Smooth muscle cell of the brain vasculature (primary cell): Measurements from ENCODE around the gene LGI4.

Experiments used
- DNase-seq: peaks from one replicate; pipeline ENCODE4 v3.0.0-alpha.2; 2012; ENCODE audit warnings: low read depth, low spot score

LGI4 gene

DNA sequence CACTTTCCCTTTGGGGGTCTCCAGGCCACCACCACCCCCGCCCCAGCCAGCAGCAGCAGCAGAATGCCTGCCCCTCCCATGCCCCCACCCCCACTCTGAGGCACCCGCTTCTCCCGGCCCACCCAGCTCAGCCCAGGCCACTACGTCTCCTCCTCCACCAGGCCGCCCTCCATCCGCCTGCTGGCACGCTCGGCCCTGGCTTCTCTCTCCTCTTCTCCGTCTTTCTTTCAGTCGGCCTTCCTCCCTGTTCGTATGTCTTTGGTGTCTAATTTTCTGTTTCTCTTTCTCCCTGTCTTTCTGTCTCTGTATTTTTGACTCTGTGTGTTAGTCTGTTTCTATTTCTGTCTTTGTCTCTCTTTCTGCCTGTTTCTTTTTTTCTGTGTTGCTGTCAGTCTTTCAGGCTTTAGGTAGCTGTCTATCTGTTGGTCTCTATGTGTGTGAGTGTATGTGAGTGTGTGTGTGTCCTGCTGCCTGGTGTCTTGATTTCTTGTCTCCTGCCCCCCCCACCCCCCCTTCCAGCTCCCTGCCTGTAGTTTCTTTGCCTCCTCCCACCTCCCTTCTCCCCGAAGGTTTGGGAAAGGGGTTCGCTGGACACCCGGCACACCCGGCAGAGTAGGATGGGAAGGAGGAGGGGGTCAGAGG, at the start of gene LGI4:
LGI4 (minus strand) TSS at position 459 of the 642 bp plus-strand sequence; CDS start at position 80, 379 bp downstream.
- no peak for DNase-seq

DNA sequence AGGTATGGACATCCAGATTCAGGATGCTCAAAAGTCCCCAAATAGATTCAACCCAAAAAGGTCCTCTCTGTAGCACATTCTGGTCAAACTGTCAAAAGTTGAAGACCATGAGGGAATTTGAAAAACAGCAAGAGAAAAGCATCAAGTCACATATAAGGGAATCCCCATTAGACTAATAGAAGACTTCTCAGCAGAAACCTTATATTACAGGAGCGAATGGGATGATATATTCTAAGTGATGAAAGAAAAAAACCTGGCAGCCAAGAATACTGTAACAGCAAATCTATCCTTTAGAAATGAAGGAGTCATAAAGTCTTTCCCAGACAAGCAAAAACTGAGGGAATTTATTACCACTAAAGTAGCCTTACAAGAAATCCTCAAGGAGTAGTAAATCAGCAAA, 49.4 kb upstream of the LGI4 start:
- no peak for DNase-seq

DNA sequence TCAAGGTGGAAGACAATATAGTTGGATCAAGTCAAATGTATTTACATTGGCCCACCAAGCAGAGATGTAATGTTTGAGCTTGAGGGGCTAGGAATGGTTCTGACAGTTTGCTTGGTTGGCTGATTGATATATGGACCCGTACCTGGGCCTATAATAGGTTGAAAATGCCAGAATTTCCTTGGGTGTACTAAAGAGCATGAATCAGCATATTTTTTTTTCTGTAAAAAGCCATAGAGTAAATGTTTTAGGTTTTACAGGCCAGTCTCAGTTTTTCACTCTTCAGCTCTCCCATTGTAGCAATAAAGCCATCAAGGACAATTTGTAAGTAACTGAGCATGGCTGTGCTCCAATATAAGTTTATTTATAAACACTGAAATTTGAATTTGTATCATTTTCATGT, 46.5 kb upstream of the LGI4 start:
- DNase-seq: no peak

DNA sequence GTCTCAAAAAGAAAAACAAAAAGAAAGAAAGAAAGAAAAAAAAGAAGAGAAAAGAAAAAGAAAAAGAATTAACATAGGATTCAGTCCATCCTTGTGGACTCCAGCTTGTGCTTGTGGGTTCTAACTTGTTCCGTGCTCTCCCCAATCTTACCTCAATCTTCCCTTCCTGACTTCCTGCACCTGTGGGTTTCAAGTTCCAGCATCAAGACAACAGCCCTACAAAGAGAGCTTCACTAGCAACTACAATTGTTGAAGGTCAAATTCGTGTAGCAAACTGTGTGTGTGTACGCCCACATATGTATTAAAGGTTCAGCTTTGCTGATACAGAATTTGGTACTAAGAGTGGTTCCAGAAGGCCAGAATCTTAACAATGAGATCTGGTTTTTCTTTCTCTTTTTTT, 45.0 kb upstream of the LGI4 start:
- DNase-seq: no peak

DNA sequence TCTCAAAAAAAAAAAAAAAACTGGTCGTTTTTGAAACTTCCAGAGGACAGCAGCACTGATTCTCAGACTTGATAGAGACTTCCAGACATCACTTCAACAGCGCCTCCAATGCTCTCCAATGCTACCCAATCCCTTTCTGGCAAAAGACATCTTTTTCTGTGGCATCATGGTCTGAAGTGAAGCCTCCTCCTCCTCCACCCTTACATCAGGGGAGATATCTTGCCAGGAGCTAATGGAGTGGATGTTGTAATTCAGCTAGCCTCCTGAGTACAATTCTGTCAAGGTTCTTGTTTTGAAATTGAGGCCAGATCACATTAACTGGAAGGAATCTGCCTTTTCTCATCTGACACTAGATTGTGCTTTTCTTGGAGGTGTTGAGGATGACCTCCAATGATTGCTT, 43.8 kb upstream of the LGI4 start:
- DNase-seq: no peak

DNA sequence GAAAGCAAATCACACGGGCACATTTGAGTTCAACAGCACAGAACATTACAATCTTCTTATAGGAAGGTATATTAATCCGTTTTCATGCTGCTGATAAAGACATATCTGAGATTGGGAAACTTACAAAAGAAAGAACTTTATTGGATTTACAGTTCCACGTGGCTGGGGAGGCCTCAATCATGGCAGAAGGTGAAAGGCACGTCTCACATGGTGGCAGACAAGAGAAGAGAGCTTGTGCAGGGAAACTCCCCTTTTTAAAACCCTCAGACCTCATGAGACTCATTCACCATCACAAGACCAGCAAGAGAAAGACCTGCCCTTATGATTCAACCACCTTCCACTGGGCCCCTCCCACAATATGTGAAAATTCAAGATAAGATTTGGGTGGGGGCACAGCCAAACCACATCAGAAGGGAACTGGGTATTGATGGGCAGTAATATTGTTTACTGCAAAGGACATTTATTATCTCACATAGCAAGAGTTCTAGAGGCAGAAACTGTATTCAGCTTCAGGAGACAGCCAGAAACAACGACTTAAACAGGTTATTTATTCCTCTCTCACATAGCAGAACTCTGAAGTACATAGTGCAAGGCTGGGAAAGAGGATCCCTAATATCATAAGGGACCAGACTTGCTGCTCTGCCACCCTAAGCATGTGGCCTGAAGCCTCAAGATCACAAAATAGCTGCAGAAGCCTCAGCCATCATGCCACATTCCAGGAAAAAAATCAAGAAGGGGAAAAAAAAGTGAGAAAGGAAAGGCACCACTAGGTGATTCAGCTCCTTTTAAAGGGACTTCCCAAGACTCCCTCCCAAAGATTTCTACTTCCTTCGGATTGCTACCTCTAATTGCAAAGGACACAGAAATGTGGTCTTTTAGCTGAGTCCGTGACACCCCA, 42.8 kb upstream of the LGI4 start:
- no peak for DNase-seq

DNA sequence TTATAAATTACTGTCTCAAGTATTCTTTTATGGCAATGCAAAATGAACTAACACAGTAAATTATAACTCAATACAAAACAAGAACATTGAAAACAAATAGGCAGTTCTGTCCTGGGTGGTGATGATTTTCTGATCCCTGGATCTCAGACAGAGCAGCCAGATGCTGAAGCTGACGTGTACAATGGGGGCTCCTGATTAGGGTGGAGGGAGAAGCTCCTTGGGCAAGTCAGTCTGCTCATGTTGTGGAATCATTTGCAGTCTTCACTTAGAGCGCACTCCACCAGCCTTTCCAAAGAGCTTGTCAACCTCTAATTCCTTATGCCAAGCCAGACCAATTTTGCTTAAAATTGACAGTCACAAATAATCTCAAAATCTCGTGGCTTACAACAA, 41.3 kb upstream of the LGI4 start:
- no peak for DNase-seq

DNA sequence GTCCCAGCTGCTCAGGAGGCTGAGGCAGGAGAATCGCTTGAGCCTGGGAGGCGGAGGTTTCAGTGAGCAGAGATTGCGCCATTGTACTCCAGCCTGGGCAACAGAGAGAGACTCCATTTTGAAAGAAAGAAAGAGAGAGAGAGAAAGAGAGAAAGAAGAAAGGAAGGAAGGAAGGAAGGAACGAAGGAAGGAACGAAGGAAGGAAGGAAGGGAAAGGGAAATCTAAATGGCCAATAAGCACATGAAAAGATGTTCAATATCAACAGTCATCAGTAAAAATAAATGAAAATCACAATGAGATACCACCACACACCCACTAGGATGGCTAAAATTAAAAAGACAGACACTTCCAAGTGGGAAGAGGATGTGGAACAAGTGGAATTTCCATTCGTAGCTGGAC, 39.4 kb upstream of the LGI4 start:
- no peak for DNase-seq

DNA sequence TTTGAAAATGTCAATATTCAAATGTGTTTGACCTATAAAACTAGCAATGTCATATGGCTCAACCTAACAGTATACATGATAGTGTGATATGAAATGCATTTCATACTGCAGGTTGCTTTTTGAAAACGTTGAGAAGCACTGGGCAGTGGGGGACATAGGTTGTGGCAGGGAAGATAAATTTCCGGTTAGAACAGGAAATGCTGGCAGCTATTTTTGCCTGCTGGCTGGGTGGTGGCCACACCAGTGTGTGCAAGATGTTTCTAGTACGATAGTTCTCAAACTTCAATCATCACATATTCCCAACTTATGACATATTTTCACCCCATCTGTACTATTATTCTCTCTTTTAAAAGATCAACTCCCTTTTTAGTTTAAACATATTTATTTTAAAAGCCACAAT, 36.9 kb upstream of the LGI4 start:
- DNase-seq: no peak

DNA sequence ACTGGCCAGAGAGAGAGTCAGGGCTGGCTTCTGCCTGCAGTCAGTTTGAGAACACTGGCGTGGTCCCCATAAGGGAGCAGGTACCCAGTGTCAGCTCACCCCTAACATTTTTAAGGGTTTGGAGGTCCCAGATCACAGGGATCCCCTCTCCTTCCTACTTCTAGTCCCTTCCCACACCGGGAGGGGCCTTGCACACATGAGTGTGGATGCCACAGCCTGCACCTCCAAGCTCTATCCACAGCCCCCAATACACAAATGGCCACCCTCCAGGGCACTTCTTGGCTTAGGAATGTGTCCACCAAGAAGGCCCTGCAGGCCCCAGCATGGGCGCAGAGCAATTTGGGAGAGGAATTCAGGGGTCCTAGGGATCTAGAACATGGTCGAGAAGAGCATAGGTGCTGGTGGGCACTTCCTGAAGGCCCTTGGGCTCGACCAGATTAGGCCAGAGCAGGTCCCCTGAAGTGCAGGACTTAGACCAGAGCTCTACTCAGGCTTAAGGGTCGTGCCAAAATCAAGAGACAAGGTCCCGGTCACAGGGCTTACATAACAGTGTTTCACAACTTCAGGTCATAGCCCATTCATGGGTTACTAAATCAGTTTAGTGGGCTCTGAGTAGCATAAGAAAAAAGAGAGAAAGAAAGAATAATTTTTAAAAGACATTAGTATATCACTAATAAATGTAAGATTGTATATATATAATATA, 35.7 kb upstream of the LGI4 start:
- no peak for DNase-seq

DNA sequence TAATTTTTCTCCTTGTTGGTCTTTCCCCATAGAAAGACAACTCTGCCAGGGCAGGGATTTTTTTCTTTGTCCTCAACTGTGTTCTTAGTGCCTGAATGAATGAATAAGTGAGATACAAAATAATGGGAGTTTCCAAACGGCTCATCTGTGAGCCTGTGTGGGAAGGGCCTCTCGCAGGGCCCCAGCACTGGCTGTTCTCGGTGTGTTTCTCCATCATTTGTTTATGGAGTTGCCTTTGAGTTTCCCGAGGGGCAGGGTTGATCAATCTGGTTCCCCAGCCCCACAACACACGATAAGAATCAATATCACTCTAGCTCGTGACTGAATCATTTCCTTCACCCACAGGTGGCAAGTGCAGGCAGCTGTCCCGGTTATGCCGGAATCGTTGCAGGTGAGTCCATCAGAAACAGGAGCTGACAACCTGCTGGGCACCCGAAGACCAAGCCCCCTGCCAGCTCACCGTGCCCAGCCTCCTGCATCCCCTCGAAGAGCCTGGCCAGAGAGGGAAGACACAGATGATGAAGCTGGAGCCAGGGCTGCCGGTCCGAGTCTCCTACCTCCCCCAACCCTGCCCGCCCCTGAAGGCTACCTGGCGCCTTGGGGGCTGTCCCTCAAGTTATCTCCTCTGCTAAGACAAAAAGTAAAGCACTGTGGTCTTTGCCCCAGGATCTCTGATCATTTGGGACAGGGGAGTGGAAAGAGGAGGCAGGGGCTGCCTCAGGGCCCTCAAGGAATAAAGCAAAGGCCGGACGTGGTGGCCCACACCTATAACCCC, 34.5 kb upstream of the LGI4 start:
- DNase-seq: no peak

DNA sequence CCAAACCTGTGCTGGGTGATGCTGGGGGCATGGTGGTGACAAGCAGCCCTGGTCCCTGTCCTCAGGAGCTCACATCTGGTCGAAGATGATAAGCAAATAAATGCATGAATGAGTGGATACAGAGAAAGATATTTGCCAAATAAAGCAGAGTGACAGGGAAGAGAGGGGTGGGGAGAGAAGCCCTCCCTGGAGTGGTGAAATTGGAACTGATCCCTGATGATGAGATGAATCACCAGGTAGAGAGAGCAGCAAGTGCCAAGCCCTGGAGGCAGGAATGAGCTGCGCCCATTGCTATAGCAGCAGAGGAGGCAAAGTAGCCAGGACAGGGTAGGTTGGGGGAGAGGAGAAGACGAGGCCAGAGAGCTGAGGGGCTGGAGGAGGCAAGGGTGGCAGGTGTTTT, 33.3 kb upstream of the LGI4 start:
- no peak for DNase-seq

DNA sequence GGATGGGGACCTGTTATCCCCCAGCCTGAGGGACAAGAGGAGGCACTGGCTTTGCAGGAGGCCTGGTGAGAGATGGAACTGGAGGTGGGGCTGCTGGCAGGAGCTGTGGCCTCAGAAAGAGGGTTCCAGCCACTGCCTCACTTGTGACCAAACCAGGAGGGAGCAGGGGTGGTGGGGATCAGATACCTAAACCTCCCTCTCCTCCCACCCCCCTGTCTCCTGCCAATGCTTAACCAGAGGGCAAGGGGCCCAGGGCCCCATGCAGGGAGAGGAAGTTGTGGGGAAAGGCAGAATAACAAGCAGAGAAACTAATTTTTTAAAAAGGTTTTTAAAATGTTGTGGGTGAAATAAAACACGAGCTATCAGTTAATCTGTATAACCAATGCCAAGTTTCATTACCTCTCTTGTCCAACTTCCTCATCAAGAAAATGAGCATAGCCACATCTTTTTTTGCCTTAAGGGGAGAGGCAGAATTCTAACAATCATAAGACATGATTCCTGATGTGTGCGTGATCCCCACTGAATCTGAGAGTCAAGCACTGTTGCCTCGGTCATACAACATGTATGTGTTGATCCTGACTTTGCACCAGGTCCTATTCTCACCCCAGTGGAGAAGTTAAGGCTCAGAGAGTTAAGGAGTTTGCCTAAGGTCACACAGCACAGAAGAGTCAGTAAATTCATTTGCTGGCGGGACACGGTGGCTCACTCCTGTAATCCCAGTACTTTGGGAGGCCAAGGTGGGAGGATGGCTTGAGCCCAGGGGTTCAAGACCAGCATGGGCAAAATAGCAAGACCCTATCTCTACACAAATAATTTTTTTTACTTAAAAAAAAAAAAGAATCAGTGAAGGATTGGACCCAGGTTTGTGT, 32.6 kb upstream of the LGI4 start:
- no peak for DNase-seq

DNA sequence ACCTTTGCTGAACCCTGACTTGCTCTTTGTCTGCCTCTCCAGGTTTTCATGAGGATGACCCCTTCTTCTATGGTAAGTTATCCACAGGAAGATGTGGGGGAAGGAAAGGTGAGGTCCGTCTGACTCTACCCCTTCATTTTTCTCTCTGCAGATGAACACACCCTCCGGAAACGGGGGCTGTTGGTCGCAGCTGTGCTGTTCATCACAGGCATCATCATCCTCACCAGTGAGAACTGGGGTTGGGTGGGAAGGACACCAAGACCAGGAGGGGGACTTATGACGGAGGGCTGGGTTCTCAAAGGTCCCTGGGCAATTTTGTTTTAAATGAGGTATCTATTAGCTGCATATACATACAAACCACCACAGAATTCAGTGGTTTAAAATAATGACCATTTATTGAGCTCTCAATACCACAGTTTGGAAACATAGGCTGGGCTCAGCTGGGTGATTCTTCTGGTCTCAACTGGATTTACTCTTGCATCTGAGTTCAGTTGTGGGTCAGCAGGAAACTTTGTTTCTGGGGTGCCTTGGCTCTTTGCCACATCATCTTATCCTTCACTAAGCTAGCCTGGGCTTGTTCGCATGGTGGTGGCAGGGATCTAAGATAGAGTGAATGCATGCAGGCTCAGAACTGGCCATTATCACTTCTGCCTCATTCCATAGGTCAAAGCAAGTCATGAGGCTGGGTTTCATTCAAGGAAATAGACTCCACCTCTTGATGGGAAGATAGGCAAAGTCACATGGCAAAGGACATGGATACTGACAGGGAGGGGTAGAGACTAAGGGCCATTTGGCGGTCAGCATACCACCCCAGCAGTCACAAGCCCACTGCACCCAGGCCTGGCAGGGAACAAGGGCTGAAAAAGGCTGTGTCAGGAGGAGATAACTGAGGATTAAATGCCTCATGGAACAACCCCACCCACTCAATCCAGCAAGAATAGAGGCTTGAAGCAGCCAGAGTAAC, 31.5 kb upstream of the LGI4 start:
- no peak for DNase-seq

DNA sequence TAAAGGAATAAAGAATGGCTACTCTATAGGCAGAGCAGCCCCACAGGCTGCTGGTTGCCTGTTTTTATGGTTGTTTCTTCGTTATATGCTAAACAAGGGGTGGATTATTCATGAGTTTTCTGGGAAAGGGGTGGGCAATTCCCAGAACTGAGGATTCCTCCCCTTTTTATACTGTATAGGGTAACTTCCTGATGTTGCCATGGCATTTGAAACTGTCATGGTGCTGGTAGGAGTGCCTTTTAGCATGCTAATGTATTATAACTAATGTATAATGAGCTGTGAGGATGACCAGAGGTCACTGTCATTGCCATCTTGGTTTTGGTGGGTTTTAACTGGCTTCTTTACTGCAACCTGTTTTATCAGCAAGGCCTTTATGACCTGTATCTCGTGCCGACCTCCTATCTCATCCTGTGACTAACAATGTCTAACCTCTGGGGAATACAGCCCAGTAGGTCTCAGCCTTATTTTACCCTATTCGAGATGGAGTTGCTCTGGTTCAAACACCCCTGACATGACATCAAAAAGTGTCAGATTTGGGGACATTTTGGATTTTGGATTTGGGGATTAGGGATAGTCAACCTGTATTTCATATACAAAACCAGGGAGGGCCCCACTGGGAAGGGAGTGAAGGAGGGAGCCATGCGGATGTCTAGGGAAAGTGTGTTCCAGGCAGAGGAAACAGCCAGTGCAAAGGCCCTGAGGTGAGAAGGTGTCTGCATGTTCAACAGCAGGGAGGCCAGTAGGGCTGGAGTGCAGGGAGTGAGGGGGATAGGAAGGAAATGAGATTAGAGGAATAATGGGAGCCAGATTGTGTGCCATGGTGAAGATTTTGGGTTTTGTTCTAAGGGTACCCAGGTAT, 30.6 kb upstream of the LGI4 start:
- no peak for DNase-seq

DNA sequence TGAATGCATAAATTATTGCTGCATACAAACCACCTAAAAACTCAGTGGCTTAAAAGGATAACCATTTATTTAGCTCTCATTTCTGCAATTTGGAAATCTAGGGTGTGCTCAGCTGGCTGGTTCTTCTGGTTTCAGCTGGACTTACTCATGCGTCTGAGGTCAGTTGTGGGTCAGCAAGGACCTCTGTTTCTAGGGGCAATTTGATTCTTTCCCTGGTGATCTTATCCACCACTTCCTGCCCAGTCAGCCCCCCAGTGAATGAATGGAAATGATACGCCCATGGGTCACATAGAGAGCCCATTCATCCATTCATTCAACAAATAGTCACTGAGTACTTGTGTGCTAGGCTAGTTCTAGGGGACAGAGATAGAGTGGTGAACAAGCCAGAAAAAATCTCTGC, 29.6 kb upstream of the LGI4 start:
- no peak for DNase-seq

DNA sequence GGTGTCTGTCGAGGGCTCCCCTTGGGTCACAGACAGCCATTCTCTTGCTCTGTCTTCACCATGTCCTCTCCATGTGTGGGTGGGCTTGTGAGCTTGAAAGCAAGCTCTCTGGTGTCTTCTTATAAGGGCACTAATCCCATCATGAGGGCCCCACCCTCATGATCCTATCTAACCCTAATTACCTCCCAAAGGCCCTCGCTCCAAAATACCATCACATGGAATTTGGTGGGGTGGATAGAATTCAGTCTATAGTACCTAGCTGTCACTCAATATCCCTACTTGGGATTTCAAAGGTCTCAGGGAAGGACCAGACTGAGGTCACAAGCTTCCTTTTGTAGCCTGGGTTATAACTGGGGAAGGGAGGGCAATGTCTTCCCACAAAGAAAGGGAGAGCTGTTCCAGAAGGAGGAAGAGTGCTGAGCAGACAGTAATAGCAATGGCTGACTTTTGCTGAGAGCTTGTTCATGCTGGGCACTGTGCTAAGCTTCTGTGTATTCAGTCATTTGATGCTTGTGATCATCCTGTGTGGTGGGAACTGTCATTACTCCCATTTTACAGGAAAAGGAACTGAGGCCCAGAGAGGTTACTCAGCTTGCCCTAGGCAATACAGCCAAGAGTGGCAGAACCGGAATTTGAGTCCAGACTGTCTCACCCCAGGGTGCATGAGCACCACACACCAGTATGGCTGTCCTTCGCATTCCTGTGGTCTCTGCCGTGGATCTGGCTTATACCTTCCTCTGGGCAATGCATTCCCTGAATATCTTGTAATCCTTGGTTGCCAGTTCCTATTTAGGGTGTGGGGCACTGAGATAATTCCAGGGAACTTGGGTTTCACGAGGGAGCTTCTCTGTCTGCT, 27.8 kb upstream of the LGI4 start:
- DNase-seq: no peak

DNA sequence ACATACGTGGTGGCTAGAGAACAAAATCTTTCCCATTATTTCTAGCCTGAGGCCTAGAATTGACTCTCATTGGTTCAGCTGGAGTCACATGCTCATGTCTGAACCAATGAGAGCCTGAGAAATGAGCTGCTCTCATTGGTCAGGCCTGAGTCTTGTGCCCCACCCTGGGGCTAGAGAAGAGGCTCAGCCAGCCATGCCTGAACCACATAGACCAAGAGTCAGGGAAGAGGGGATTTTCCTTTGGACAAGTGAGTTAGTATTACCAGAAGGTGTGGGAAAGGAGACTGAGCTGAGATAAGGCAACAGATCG, 26.5 kb upstream of the LGI4 start:
- no peak for DNase-seq
